HG02885 (cell line): ENCODE data around the gene ADAMTS2.
"Not testable (repeated sequence)": the region's sequence is repeated elsewhere in the genome, so short reads cannot be mapped to it uniquely, and the experiment has no call there.

Experiments used
- ATAC-seq: cut with Tn5 transposase; IDR thresholded peaks from one replicate; pipeline ENCODE4 v1.9.1; 2021; ENCODE audit warnings: mild to moderate bottlenecking; ENCODE audit not compliant: unreplicated experiment, poor library complexity

ADAMTS2 gene

GRCh38 chr5:179327021-179327735, 18.1 kb downstream of the ADAMTS2 start:
- ATAC-seq, result no peak

- ATAC-seq, result no peak
Measured at GRCh38 chr5:179326122-179326927, 18.9 kb downstream of the ADAMTS2 start.

- no peak for ATAC-seq
Measured at GRCh38 chr5:179325296-179326031, 19.8 kb downstream of the ADAMTS2 start.

GRCh38 chr5:179324760-179325295, 20.4 kb downstream of the ADAMTS2 start:
- no peak for ATAC-seq

- not testable (repeated sequence) for ATAC-seq
Measured at GRCh38 chr5:179324316-179324715, 20.9 kb downstream of the ADAMTS2 start.

GRCh38 chr5:179323026-179323870, 22.0 kb downstream of the ADAMTS2 start:
- no peak for ATAC-seq

GRCh38 chr5:179322071-179323025, 22.9 kb downstream of the ADAMTS2 start:
- ATAC-seq, result no peak

- no peak for ATAC-seq
Measured at GRCh38 chr5:179321206-179321987, 23.9 kb downstream of the ADAMTS2 start.

- ATAC-seq, result no peak
Measured at GRCh38 chr5:179319741-179320281, 25.4 kb downstream of the ADAMTS2 start.

GRCh38 chr5:179319123-179319522, 26.1 kb downstream of the ADAMTS2 start:
- ATAC-seq, result no peak

- ATAC-seq, result no peak
Measured at GRCh38 chr5:179318221-179318955, 26.9 kb downstream of the ADAMTS2 start.

- no peak for ATAC-seq
Measured at GRCh38 chr5:179317411-179318220, 27.6 kb downstream of the ADAMTS2 start.

GRCh38 chr5:179316982-179317381, 28.3 kb downstream of the ADAMTS2 start:
- ATAC-seq, result no peak

- no peak for ATAC-seq
Measured at GRCh38 chr5:179316111-179316551, 29.1 kb downstream of the ADAMTS2 start.

- ATAC-seq, result no peak
Measured at GRCh38 chr5:179315356-179315890, 29.8 kb downstream of the ADAMTS2 start.
